Measurements from ENCODE around the gene MYBPHL.

MYBPHL gene

GRCh38 chr1:109250454-109251276, 56.1 kb downstream of the MYBPHL start:
- no peak for DNase-seq

GRCh38 chr1:109249654-109250401, 57.0 kb downstream of the MYBPHL start:
- no peak for DNase-seq

GRCh38 chr1:109248797-109249629, 57.8 kb downstream of the MYBPHL start, which contains the start of gene CELSR2:
CELSR2 (plus strand) TSS chr1:109249539; CDS start chr1:109250080, 541 bp downstream.
- no peak for DNase-seq

GRCh38 chr1:109248444-109248796, 58.4 kb downstream of the MYBPHL start:
- DNase-seq, result no peak

GRCh38 chr1:109247401-109248365, 59.1 kb downstream of the MYBPHL start:
- DNase-seq, result no peak

DNA sequence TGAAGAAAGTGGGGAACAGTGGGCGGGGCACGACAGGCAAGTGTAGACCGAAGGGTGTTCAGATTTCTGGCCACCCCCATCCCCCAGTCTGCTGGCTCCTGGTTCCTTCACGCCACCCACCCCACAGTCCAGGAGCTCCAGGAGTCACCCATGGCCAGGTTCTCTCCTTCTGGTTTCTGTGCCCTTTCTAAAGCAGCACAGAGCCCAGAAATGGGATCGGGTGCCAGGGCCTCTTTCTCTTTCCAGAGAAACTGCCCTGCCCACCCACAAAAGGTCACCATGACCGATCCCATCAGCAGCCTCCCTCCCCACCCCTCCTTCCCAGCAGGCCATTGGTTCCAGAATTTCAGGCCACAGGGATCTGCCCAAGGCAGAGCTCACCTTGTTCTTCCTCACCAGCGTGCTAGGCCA, 60.7 kb downstream of the MYBPHL start:
- DNase-seq, result no peak

DNA sequence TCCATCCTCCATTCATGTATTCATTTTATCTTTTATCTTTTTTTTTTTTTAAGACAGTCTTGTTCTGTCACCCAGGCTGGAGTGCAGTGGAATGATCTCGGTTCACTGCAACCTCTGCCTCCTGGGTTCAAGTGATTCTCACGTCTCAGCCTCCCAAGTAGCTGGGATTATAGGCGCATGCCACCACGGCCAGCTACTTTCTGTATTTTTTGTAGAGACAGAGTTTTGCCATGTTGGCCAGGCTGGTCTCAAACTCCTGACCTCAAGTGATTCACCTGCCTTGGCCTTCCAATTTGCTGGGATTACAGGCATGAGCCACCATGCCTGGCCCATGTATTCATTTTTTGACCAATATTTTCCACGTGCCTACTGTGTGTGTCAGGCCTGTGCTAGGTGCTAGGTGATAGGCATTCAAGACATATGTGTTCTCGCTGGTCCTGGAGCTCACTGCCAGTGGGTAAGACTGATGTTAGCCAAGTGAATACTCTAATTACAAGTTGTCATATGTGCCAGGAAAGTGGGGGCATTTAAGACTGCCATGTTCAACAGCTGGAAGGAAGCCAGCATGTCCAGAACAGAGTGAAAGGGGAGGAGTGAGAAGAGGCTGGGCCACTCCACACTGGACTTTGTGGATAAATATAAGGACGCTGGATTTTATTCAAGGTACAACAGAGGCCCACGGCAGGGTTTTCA, 62.8 kb downstream of the MYBPHL start:
- DNase-seq, result no peak

DNA sequence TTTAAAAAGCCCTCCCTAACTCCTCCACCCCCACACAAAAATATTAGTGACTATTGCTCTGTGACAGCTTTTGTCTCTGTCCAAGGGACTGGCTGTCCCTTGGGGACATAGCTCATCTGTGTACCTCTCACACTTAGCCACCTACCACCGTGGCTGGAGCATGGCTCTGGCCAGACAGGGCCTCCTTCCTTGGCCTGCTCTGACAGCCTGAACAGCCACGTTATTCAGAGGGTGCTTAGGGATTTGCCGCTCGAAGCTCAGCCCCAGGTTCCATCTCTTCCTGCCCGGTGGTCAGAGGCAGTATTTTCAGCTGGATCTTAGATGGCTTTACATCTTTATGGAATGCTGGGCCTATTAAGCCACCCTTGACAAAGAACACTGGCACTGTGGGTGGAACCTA, 63.6 kb downstream of the MYBPHL start:
- no peak for DNase-seq

DNA sequence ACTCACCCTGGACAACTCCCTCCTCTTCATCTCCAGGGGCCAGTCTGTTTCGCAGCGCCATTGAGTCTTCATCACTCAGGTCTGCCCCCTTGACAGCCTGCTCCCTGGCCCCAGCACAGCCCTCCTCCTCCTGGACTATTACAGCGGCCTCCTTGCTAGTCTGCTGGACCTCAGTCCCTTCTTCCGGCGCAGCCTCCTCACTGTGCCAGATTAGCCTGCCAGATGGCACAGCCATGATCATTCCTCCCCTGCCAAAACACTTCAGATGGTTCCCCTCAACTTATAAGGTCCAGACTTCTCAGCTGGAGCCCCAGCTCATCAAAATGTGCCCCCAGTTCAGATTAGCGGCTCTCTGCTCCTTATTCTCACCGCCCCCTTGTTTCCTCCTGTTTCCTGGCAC, 64.4 kb downstream of the MYBPHL start:
- no peak for DNase-seq
